Measurements from ENCODE around the gene MEI1.

DNA sequence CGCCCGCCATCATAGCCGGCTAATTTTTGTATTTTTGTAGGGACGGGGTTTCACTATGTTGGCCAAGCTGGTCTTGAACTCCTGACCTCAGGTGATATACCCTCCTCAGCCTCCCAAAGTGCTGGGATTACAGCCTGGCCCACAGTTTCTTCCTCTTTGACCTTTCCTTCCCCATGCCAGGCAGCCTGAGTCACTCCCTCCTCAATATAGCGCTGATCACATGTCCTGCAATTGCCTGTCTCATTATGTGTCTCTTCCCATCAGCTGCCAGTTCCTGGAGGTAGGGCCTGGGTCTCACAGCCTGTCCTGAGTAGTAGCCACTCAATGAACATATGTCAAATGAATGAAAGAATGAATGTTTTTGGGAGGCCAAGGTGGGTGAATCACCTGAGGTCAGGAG, 58.2 kb downstream of the MEI1 start:
- TF ChIP-seq, protein P1, sequence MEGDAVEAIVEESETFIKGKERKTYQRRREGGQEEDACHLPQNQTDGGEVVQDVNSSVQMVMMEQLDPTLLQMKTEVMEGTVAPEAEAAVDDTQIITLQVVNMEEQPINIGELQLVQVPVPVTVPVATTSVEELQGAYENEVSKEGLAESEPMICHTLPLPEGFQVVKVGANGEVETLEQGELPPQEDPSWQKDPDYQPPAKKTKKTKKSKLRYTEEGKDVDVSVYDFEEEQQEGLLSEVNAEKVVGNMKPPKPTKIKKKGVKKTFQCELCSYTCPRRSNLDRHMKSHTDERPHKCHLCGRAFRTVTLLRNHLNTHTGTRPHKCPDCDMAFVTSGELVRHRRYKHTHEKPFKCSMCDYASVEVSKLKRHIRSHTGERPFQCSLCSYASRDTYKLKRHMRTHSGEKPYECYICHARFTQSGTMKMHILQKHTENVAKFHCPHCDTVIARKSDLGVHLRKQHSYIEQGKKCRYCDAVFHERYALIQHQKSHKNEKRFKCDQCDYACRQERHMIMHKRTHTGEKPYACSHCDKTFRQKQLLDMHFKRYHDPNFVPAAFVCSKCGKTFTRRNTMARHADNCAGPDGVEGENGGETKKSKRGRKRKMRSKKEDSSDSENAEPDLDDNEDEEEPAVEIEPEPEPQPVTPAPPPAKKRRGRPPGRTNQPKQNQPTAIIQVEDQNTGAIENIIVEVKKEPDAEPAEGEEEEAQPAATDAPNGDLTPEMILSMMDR (IDR thresholded peaks at IDR 0.05), result no peak
- TF ChIP-seq POLR2A (IDR thresholded peaks at IDR 0.05), result no peak
